Astrocyte (in vitro differentiated cells and primary cell): Measurements from ENCODE around the gene MAPK8IP3. TPM values are rescaled to one million over a fixed set of nuclear protein-coding genes. Genes with fewer than 3 reads are reported as not detected.

Experiments
- DNase-seq: peaks from one replicate; pipeline ENCODE4 v3.0.0-alpha.2; 2010; ENCODE audit warnings: low read depth
- FAIRE-seq: peaks from 2 replicates; lab custom pipeline; 2011; peaks lifted over from hg19 to GRCh38; lab: Jason Lieb, UNC
- H2AFZ ChIP-seq: 2 replicates; pipeline ENCODE4 v1.6.0; 2012; ENCODE audit warnings: low read depth, low read length, inconsistent platforms
- H3K27ac ChIP-seq: 2 replicates; pipeline ENCODE4 v1.5.1; 2011; ENCODE audit warnings: low read depth, low read length, inconsistent platforms
- H3K27me3 ChIP-seq: 2 replicates; pipeline ENCODE4 v1.6.0; 2011; ENCODE audit warnings: low read length, inconsistent platforms; ENCODE audit not compliant: insufficient read depth
- H3K36me3 ChIP-seq: 2 replicates; pipeline ENCODE4 v1.5.1; 2011; ENCODE audit warnings: low read length, inconsistent platforms; ENCODE audit not compliant: insufficient read depth
- H3K4me1 ChIP-seq: 2 replicates; pipeline ENCODE4 v1.5.1; 2011; ENCODE audit warnings: low read length, inconsistent platforms; ENCODE audit not compliant: insufficient read depth
- H3K4me2 ChIP-seq: 2 replicates; pipeline ENCODE4 v1.6.0; 2012; ENCODE audit warnings: low read length, inconsistent platforms
- H3K4me3 ChIP-seq: 2 replicates; pipeline ENCODE4 v1.5.1; 2011; ENCODE audit warnings: low read depth, mild to moderate bottlenecking, low read length, inconsistent platforms; ENCODE audit not compliant: insufficient read depth
- H3K79me2 ChIP-seq: 2 replicates; pipeline ENCODE4 v1.6.0; 2012; ENCODE audit warnings: mild to moderate bottlenecking, low read length, inconsistent platforms; ENCODE audit not compliant: insufficient read depth
- H3K9ac ChIP-seq: 2 replicates; pipeline ENCODE4 v1.6.0; 2012; ENCODE audit warnings: mild to moderate bottlenecking, low read length, inconsistent platforms
- H3K9me3 ChIP-seq: 2 replicates; pipeline ENCODE4 v1.5.1; 2012; ENCODE audit warnings: low read depth, mild to moderate bottlenecking, low read length, inconsistent platforms; ENCODE audit not compliant: insufficient read depth
- H4K20me1 ChIP-seq: 2 replicates; pipeline ENCODE4 v1.6.0; 2012; ENCODE audit warnings: low read length, inconsistent platforms; ENCODE audit not compliant: insufficient read depth
- H3K27ac Mint-ChIP-seq: one replicate; pipeline ENCODE4 v1.8.0; 2021; ENCODE audit warnings: mild to moderate bottlenecking, mixed read lengths; ENCODE audit not compliant: unreplicated experiment
- H3K27me3 Mint-ChIP-seq: one replicate; pipeline ENCODE4 v1.8.0; 2021; ENCODE audit warnings: low read depth, mixed read lengths; ENCODE audit not compliant: unreplicated experiment
- H3K36me3 Mint-ChIP-seq: one replicate; pipeline ENCODE4 v1.8.0; 2021; ENCODE audit warnings: low read depth, mixed read lengths; ENCODE audit not compliant: unreplicated experiment
- H3K4me1 Mint-ChIP-seq: one replicate; pipeline ENCODE4 v1.8.0; 2021; ENCODE audit warnings: low read depth, mixed read lengths; ENCODE audit not compliant: unreplicated experiment
- H3K4me3 Mint-ChIP-seq: one replicate; pipeline ENCODE4 v1.8.0; 2021; ENCODE audit warnings: mild to moderate bottlenecking, moderate library complexity, mixed read lengths; ENCODE audit not compliant: unreplicated experiment
- H3K9me3 Mint-ChIP-seq: one replicate; pipeline ENCODE4 v1.8.0; 2021; ENCODE audit warnings: mild to moderate bottlenecking, mixed read lengths; ENCODE audit not compliant: unreplicated experiment
- CTCF ChIP-seq: IDR thresholded peaks from 2 replicates; pipeline ENCODE4 v1.5.1; 2011; ENCODE audit warnings: low read depth, mild to moderate bottlenecking, inconsistent platforms, low read length, moderate library complexity; ENCODE audit not compliant: insufficient read depth
- EZH2 ChIP-seq: IDR thresholded peaks from 2 replicates; pipeline ENCODE4 v1.6.1; 2012; ENCODE audit warnings: mild to moderate bottlenecking, low read length, inconsistent platforms; ENCODE audit not compliant: insufficient read depth
- total RNA-seq: library from RNA; stranded (reverse); gene quantifications from 2 replicates; pipeline ENCODE4 v1.2.1, GENCODE V29; 2021

The MAPK8IP3 gene
- total RNA-seq, 1 donor from 2014 or later = 92.4 TPM

GRCh38 chr16:1762196-1762878 is 56.3 kb downstream of the MAPK8IP3 start:
- no peak overlapping the region for H3K27ac ChIP-seq
- H3K4me1 Mint-ChIP-seq = no peaks in the 10 kb centered on the region
- no peak overlapping the region for H3K9ac ChIP-seq
- H3K27me3 ChIP-seq = no peaks in the 10 kb centered on the region
- no peak overlapping the region for H3K4me3 Mint-ChIP-seq
- H3K27ac Mint-ChIP-seq = no peak overlapping the region
- no peaks in the 10 kb centered on the region for H3K79me2 ChIP-seq
- H3K36me3 ChIP-seq = peaks cover 2% of the 10 kb centered on the region
- H3K4me2 ChIP-seq = no peak overlapping the region
- H3K4me1 ChIP-seq = no peaks in the 10 kb centered on the region
- TF ChIP-seq EZH2 = no peak
- TF ChIP-seq CTCF = no peak
- H2AFZ ChIP-seq = no peak overlapping the region
- FAIRE-seq (no peak), DNase-seq (no peak)
- no peaks in the 10 kb centered on the region for H3K9me3 Mint-ChIP-seq
- no peaks in the 10 kb centered on the region for H3K9me3 ChIP-seq
- H3K27me3 Mint-ChIP-seq = no peaks in the 10 kb centered on the region
- peaks cover 6% of the 10 kb centered on the region for H3K36me3 Mint-ChIP-seq
- peaks cover 12% of the 10 kb centered on the region for H4K20me1 ChIP-seq
- no peak overlapping the region for H3K4me3 ChIP-seq

- H2AFZ ChIP-seq = no peak overlapping the region
- H3K4me3 Mint-ChIP-seq = no peak overlapping the region
Observed at GRCh38 chr16:1762879-1763520, 57.0 kb downstream of the MAPK8IP3 start.

More at GRCh38 chr16:1762879-1763520, 57.0 kb downstream of the MAPK8IP3 start:
- Histone ChIP-seq H3K9ac (no peak overlapping the region), H3K4me2 (no peak overlapping the region), H3K79me2 (no peaks in the 10 kb centered on the region), H4K20me1 (peaks cover 17% of the 10 kb centered on the region), H3K36me3 (peaks cover 2% of the 10 kb centered on the region), H3K27me3 (no peaks in the 10 kb centered on the region), H3K4me1 (no peaks in the 10 kb centered on the region), H3K9me3 (no peaks in the 10 kb centered on the region), H3K4me3 (no peak overlapping the region), H3K27ac (no peak overlapping the region)
- no peak for FAIRE-seq
- Mint-ChIP-seq H3K4me1 (no peaks in the 10 kb centered on the region), H3K36me3 (peaks cover 6% of the 10 kb centered on the region), H3K27ac (no peak overlapping the region), H3K9me3 (no peaks in the 10 kb centered on the region), H3K27me3 (no peaks in the 10 kb centered on the region)
- no peak for DNase-seq
- TF ChIP-seq EZH2 (no peak), CTCF (no peak)
